AG04450 (cell line): ENCODE measurements around the gene IBA57. TPM values are rescaled to one million over a fixed set of nuclear protein-coding genes. Genes with fewer than 3 reads are reported as not detected.
A peak's percentile ranks its signal among the peaks of the same experiment; 100 is the strongest.

Experiments
- CTCF ChIA-PET: fragments of 300-600, 350-600 bp; formaldehyde crosslinking; extraction: SDS; loops from one replicate; lab custom pipeline; 2022; ENCODE audit warnings: antibody characterized with exemption, inconsistent platforms; lab: Charles Lee
- POLR2A ChIA-PET: fragments of 350-600 bp; formaldehyde crosslinking; extraction: SDS; loops from one replicate; lab custom pipeline; 2021; ENCODE audit warnings: antibody characterized with exemption, inconsistent platforms; lab: Yijun Ruan, JAX
- DNase-seq: peaks from one replicate; pipeline ENCODE4 v3.0.0-alpha.2; 2011; ENCODE audit warnings: low read depth, low spot score
- H3K27ac ChIP-seq: one replicate; pipeline ENCODE4 v1.5.1; 2012; ENCODE audit warnings: low read depth, low read length, control low read depth
- H3K27me3 ChIP-seq: one replicate; pipeline ENCODE4 v1.6.0; 2012; ENCODE audit warnings: low read length; ENCODE audit not compliant: control insufficient read depth, insufficient read depth
- H3K4me3 ChIP-seq: 2 replicates; pipeline ENCODE4 v1.5.1; 2011; ENCODE audit warnings: mild to moderate bottlenecking, low read depth, low read length, control low read depth
- H3K9me3 ChIP-seq: 2 replicates; pipeline ENCODE4 v1.5.1; 2012; ENCODE audit warnings: low read length; ENCODE audit not compliant: control insufficient read depth, insufficient read depth
- CTCF ChIP-seq: IDR thresholded peaks from 2 replicates; pipeline ENCODE4 v1.5.1; 2011; ENCODE audit warnings: low read depth, low read length, control low read depth, inconsistent platforms
- polyA plus RNA-seq: library from polyadenylated mRNA; depleted of rRNA; stranded (reverse); fragments of >200 nt; gene quantifications from 2 replicates; pipeline ENCODE4 v1.2.3, GENCODE V29; 2011

The IBA57 gene
- polyA plus RNA-seq, 1 experiment: 1.4 TPM

- ChIA-PET CTCF (interaction anchor here (2.2 to 3.5 kb wide), 2 partner anchors 12 to 33 kb away, joined by 7 to 26 read pairs; no protein-coding TSS in a partner anchor), POLR2A (interaction anchor here (1.9 kb wide), 1 partner anchor 24 kb away, joined by 11 read pairs; the partner anchor contains the start of gene GUK1)
- DNase-seq: no peak
- H3K4me3 ChIP-seq: no peak overlapping the region
- TF ChIP-seq CTCF: no peak
- H3K9me3 ChIP-seq: no peaks in the 10 kb centered on the region
- H3K27ac ChIP-seq: no peak overlapping the region
- peaks cover 4% of the 10 kb centered on the region for H3K27me3 ChIP-seq
Observed at GRCh38 chr1:228163776-228164519, 1.7 kb upstream of the IBA57 start.

DNA sequence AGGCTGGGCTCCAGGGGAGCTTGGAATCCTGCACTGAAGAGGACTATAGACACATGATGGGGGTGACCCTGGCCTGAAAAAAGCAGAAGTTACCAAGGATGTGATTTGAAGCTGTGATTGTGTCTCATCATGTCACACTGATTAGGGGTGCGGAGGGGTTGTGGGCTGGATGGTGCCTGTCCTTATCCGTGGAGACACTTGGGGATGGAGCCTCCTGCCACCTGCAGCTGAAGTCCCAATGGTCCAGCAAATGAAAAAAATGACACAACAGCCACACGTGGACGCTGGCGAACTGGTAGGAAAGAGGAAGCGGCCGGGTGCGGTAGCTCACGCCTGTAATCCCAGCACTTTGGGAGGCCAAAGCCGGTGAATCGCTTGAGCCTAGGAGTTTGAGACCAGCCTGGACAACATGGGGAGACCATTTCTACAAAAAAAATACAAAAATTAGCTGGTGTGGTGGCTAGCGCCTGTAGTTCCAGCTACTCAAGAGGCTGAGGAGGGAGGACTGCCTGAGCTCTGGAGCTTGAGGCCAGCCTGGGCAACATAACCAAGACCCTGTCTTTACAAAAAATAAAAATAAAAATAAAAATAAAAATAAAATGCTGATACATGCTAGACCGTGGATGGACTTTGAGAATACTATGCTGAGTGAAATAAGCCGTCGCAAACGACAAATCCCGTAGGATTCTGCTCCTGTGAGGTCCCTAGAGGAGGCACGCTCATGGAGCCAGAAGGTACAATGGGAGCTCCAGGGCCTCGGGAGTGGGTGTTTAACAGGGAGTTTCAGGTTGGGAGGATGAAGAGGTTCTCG, 838 bp upstream of the IBA57 start:
- no peak for TF ChIP-seq CTCF
- ChIA-PET CTCF (interaction anchor here (0.7 to 3.5 kb wide), 18 partner anchors 7 to 325 kb away, joined by 3 to 26 read pairs (median 6); partner anchors contain the start of gene GJC2), POLR2A (interaction anchor here (0.6 to 2.3 kb wide), 13 partner anchors 8 to 292 kb away, joined by 3 to 15 read pairs (median 4); partner anchors contain the start of genes GJC2, GUK1 and TRIM11)

GRCh38 chr1:228166170-228166936, 749 bp downstream of the IBA57 start:
- Histone ChIP-seq H3K9me3 (no peaks in the 10 kb centered on the region), H3K4me3 (peak overlapping the region; percentile 75), H3K27me3 (no peaks in the 10 kb centered on the region), H3K27ac (peak overlapping the region; percentile 81)
- ChIA-PET CTCF (interaction anchor here (0.6 to 3.5 kb wide), 24 partner anchors 9 to 323 kb away, joined by 3 to 26 read pairs (median 4); partner anchors contain the start of gene GJC2), POLR2A (interaction anchor here (0.6 to 2.3 kb wide), 12 partner anchors 8 to 320 kb away, joined by 3 to 15 read pairs (median 4); partner anchors contain the start of genes GJC2, GUK1 and TRIM11)
- 0 out of 2 replicates have a peak, but pooled peaks have one; percentile 12 for TF ChIP-seq CTCF
- no peak for DNase-seq

More for the DNA sequence above, 838 bp upstream of the IBA57 start:
- no peaks in the 10 kb centered on the region for H3K27me3 ChIP-seq
- H3K4me3 ChIP-seq: peak overlapping the region; percentile 72
- H3K27ac ChIP-seq: peak overlapping the region; percentile 73
- H3K9me3 ChIP-seq: no peaks in the 10 kb centered on the region
- no peak for DNase-seq

- ChIA-PET CTCF (interaction anchor here (0.8 to 3.4 kb wide), 3 partner anchors 38 to 332 kb away, joined by 3 to 13 read pairs (median 5); no protein-coding TSS in a partner anchor), POLR2A (no interaction called here)
- DNase-seq: no peak
- H3K9me3 ChIP-seq: peaks cover 4% of the 10 kb centered on the region
- TF ChIP-seq CTCF: no peak
- H3K27me3 ChIP-seq: no peaks in the 10 kb centered on the region
- no peak overlapping the region for H3K27ac ChIP-seq
- no peak overlapping the region for H3K4me3 ChIP-seq
Observed at GRCh38 chr1:228168563-228169270, 3.1 kb downstream of the IBA57 start.
